Measurements from ENCODE around the gene TUBA4A. TPM values are rescaled to one million over a fixed set of nuclear protein-coding genes. Genes with fewer than 3 reads are reported as not detected.
"Not testable (repeated sequence)": the region's sequence is repeated elsewhere in the genome, so short reads cannot be mapped to it uniquely, and the experiment has no call there.

TUBA4A gene
- total RNA-seq, 1 donor from 2014 or later = 2.0 TPM

DNA sequence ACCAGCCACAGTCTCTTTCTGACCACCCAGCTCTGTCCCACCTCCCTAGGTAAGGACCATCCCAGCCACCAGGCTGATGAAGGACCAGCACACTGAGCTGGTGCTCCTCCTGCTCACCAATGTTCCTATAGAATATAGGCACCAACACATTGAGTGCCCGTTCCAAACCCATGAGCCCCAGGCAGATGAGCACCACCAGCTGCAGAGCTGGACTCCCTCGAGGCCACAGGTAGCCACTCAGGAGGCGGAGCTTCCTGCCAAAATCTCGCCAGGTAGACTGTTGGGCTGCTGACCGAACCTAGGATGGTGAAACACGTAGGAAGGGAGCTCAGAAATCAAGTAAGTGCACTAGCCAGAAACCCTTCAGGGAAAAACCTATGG lies 37.2 kb downstream of the TUBA4A start:
- FAIRE-seq (no peak), DNase-seq (ENCODE audit: low spot score in 2 of 2) (no peak)

DNA sequence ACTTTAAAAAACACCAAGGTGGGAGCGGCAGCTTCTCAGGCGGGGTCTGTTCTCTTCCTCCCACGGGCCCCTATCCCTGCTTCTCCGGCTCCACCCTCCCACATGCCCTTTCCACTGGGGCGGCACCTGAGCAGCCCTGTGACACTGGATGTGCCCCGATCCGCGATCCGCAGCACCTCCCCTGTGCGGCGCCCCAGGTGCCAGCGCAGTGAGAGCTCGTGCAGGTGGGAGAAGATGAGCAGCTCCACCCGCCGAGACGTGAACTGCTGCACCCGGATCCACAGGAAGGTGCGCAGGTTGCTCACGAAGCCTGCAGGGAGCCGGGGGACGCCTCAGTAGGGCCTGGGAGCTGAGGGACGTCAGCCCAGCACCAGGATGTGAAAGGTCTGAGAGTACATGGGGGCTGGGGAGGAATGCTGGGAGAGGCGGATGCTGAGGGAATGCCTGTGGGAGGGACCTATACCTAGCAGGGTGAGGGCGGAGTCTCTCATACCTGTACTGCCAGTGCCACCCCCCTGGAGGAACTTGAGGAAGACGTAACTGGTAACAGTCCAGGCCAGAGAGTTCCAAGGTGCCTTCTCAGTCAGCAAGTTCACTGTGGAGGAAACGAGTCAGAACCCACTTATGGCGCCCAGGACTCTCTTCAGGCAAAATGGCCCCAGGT lies 37.7 kb downstream of the TUBA4A start:
- FAIRE-seq = no peak
- no peak for DNase-seq (ENCODE audit: low spot score in 2 of 2)

DNA sequence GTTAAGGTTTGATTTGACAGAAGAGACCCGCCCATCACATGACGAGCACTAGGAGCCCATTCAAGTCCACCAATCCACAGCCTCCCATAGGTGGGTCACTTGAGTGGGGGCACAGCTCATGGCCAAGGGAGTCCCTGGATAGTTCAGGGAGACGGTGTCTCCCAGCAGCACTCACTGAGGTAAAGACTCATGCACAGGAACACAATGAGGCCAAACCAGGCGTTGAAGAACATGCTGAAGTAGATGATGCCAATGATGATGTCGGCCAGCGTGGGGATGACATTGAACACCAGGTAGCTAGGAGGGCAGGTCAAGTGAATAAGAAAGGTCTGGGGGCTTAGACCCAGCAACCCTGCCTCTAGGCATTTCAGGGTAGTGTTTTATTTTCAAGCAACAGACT lies 38.9 kb downstream of the TUBA4A start:
- DNase-seq (ENCODE audit: low spot score in 2 of 2) (no peak), FAIRE-seq (no peak)

DNA sequence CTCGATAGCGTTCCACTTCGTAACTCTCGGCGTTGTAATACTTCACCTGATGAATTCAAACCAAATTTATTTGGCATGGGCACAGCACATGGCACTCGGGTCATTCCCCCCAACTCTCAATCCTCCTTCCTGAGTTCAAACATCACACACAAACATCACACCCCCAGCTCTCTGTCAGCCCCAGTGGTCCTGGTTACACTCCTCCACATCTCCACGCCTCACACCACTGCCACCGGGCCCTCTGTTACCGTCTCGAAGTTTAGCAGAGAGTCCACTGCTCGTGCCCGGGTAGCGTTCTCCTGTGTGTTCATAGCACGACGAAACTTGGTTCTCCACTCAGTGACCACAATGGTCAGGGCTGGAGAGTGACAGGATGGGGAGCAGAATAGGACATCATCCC lies 39.6 kb downstream of the TUBA4A start:
- DNase-seq (ENCODE audit: low spot score in 2 of 2) = no peak
- FAIRE-seq = no peak

DNA sequence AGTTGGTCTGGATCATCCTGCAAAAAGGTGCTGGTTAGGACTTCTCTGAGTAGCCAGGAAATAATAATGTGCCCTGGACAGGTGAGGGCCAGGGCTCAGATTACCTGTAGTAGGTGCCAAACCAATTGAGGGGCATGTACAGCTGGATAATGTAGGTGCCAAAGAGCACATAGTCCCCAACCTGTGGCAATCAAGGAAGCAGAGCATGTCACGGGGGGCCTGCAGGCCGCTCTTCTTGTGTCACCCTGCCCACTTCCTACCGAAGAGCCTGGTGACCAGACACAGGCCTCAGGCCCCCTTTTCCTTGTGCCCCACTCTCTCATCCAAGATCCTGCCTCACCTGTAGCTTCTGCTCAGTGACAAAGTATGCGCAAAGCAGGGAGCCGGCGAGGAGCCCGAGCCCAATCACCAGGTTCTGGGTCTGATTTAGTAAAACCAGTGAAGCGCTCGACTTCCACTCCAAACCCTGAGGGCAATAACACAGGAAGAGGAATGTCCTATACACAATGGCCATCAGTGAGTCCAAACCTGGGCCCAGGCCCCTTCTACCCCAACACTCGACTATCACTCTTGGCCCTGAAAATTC lies 40.1 kb downstream of the TUBA4A start:
- no peak for FAIRE-seq
- no peak for DNase-seq (ENCODE audit: low spot score in 2 of 2)

DNA sequence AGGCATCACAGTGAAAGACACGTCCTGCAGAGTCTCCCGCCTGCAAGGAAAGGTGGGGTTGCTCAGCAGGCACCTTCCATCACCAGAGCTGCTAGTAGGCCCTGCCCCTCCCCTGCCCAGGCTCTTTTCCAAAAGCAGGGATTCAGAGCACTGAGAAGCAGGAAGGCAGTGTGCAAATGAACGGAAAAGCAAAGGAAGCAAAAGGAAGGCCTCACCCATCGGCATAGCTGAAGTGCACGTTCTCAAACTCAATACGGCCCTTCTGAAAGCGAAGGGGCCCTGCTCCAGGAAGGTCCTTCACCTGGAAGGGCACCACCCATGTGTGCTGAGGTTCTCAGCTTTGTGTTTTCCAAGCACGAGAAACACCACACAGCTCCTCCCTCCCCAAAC lies 40.7 kb downstream of the TUBA4A start:
- FAIRE-seq = no peak

DNA sequence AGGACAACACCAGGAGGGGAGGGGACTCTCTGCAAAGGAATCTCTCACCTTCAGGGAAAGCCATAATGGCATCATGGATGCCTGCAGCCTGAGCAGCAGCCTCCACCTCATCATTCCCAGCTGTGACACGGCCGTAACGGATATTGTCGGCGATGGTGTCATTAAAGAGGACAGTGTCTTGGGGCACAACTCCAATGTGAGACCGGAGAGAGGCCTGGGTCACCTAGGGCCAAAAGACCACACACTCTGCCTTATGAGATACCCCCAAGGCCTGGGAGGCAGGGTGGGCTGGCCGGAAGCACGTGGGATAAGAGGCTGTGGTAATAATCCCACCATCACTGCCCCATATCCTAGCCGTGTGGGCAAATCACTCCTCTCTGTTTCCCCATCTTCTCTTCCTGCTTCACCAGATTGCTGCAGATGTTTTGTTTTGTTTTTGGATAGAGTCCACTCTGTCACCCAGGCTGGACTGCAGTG lies 42.8 kb downstream of the TUBA4A start:
- FAIRE-seq = no peak
- DNase-seq (ENCODE audit: low spot score in 2 of 2) = no peak

More for the DNA sequence above, 40.7 kb downstream of the TUBA4A start:
- no peak for DNase-seq (ENCODE audit: low spot score in 2 of 2)

DNA sequence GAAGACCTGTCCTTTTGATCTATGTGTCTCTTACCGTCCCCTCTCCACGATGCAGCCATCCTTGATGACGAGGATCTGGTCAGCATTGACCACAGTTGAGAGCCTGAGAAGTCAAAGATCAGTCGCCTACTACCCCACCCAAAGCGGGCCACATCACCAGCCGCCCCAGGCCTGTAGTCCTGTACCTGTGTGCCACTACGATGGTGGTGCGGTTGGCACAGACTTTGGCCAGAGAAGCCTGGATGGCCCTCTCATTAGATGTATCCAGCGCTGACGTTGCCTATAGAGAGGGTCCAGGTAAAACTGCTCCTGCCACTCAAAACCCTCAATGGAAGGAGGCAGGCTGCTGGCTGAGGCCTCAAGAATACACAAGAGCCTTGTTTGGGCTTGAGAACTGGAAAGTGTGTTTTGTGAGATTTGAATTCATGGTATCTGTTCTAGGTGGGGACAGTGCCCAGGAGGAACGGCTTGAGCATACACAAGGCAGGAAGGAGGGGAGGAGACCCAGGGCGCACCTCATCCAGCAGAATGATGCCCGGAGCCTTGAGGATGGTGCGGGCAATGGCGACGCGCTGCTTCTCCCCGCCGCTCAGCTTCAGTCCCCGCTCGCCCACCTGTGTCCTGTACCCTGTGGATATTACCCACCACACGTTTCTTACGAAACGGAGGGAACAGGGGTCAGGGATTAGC lies 43.4 kb downstream of the TUBA4A start:
- no peak for FAIRE-seq
- no peak for DNase-seq (ENCODE audit: low spot score in 2 of 2)

DNA sequence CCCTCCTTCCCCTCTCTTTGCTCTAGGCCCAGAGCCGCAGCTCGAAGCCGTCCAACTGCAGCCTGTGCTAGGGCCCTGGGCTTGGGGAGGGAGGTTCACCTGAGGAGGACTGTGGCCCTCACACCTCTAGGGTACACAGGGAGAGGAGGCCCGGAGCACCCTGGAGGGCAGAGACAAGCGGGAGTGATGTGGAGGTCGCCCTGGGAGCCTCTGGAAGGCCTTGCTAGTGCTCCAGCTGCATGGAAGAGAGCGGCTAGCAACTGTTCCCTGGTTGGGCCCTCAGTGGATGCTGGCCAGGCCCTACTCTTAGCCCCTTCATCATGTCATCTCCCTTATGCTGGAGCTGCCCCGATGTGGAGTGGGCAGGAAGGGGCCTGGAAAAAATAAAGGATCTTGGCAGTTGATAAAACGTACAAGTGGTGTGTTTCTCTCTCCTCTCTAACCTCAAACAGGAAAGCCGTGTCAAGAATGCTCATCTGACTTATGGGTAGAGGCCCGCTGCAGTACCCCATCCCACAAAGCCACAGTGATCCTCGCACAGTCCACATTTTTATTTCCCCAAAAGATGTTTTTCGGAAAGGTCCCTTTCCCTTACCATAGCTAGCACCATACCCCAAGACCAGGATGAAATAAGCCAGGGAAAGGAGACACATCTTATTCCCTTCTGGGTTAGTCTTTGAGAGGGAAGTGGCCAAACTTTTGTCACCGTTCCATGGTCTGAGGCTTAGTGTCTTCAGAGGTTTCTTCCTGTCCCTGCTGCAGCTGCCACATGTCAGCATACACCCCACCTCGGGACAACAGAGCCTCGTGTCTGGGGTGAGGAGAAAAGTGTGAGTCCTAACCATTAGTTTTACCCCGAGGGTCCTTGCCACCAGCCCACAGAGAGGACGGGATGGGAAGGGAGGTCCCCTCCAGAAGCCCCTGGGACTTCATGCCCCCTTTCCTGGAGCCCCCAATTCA lies 44.2 kb downstream of the TUBA4A start:
- no peak for FAIRE-seq
- DNase-seq (ENCODE audit: low spot score in 2 of 2) = no peak

DNA sequence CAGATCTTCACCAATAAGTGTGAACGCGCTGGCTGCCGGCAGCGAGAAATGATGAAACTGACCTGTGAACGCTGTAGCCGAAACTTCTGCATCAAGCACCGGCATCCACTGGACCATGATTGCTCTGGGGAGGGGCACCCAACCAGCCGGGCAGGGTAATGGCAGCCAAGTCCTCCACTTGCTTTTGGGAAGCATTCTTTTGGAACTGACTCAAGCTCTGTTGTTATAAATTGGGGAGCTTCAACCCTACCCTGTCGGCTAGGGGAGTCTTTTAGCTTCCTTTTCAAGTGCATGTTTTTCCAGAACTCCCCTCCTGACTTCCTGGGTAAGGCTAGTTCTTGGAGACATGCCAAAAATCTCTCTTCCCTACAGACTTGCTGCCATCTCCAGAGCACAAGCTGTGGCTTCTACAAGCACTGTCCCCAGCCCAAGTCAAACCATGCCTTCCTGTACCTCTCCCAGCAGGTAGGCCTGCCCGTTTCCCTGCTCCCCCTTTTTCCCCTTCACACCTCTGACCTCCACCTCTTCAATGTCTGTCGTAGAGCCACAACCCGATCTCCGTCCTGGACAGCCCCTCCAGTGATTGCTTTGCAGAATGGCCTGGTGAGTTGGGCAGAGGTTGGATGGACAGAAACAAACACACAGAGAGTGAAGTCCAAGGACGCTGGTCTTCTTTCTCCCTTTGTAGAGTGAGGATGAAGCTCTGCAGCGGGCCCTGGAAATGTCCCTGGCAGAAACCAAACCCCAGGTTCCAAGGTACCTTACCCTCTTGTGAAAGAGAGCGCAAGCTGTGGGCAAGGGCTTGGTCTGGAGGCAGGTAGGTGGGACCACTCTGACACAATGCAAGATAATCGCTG lies 45.6 kb downstream of the TUBA4A start:
- DNase-seq (ENCODE audit: low spot score in 2 of 2) (no peak), FAIRE-seq (no peak)

DNA sequence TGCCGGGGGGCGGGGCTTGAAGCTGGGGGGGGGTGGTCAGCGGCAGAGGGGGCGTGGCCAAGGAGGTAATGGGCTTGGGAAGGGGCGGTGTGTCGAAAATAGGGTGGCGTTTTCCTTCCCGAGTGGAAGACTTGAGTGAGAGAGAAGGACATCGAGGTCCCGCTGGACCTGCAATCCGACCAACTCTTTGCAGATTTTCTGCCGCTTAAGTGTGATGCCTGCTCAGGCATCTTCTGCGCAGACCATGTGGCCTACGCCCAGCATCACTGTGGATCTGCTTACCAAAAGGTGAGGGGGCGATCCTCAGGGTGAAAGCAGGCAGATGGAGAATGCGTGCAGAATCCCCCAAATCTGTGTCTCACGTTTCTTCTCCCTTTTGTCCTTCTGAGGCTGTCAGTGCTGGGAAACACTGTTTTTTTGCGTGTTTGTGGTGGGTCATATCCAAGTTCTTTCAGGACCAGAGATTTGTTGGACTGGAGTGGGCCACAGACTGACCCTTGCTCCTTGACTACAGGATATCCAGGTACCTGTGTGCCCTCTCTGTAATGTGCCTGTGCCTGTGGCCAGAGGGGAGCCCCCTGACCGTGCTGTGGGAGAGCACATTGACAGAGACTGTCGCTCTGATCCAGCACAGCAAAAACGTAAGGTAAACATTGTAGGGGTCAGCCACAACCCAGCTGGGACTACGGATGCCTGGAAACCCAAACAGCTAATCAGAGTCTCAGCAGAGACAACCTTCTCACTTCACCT lies 46.4 kb downstream of the TUBA4A start:
- DNase-seq (ENCODE audit: low spot score in 2 of 2) = no peak
- FAIRE-seq = no peak

DNA sequence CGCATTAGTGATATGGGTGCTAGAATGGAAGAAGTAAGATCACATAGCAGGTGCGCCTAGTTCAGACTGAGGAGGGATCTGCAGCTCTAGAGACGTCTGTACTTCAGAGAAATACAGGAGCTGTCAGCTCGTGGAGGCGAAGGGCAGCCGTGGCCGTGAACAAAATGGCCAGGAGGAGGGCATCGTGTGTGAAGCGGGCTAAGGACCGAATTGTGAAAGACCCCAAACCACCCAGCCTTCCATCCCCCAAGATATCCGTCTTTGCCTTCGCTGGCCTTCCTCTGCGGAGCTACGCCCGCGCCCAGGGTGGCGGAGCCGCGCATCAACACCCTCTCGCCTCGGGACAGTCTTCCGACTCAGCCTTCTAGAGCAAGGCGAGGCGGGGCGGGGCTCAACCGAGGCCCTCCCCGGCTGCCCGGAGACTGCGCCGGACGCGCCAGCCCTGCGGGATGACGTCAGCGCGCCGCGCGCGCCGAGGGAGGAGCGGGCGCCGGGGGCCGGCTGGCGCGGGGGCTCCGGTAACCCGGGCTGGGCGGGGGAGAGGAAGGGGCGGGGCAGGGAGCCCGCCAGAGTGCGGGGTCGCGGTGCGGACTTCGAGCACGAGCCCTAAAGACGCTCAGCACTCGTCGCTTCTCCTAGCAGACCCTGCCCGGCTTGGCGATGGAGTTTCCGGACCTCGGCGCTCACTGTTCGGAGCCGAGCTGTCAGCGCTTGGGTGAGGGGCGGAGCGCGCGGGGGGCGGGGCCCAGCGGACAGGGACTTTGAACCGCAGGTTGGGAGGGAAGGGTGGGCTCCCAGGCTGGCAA lies 47.2 kb downstream of the TUBA4A start, which contains the start of gene ZFAND2B:
Gene ZFAND2B (plus strand): TSS at position 455 of the 806 bp plus-strand sequence. CDS start 206 bp downstream, at position 661.
- no peak for FAIRE-seq
- DNase-seq (ENCODE audit: low spot score in 2 of 2) = peak; percentile 99

DNA sequence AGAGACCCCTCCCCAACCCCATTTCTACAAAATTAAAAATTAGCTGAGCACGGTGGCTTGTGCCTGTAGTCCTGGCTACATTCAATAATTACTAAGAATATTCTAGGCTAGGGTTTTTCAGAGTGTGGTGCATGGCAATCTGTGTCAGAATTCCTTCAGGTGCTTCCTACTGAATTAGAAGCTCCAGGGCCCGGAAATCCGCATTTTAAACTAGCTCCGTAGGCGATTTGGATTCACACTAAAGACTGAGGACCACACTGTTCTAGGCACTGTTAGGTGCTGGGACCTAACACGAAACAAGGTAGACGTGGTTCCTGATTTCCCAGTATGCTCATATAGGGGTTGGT lies 47.8 kb downstream of the TUBA4A start:
- DNase-seq (ENCODE audit: low spot score in 2 of 2) (no peak), FAIRE-seq (no peak)

DNA sequence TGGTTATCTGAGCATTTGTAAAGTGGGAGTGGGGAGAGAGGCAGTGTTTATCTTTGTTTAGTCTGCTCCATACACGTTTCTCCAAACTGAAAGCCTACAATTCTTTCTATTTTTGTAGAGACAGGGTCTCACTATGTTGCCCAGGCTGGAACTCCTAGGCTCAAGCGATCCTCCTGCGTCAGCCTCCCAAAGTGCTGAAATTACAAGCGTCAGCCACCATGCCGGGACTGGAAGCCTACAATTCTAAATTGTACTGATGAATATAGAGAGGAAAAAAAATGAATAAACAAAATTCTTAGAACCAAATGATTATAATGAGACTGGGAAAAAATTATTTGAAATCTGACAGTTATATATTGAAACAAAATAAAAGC lies 48.6 kb downstream of the TUBA4A start:
- DNase-seq (ENCODE audit: low spot score in 2 of 2) = no peak
- FAIRE-seq = no peak

DNA sequence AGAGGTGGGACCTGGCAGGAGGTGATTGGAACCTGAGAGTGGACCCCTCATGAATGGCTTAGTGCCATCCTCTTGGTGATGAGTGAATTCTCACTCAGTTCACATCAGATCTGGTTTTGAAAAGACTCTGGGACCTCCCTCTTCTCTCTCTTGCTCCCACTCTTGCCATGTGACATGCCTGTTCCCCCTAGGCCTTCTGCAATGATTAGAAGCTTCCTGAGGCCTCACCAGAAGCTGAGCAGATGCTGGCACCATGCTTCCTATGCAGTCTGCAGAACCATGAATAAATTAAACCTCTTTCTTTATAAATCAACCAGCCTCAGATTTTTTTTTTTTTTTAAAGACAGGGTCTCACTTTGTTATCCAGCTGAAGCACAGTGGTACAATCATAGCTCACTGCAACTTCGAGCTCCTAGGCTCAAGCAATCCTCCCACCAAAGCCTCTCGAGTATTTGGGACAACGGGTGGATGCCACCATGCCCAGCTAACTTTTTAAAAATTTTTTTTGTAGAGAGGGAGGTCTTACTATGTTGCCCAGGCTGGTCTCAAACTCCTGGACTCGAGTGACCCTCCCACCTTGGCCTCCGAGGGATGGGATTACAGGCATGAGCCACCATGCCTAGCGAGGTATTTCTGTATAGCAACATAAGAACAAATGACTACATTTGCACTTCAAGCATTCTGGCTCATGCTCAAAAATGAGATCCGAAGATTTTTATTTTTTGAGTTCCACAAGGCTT lies 49.1 kb downstream of the TUBA4A start:
- DNase-seq (ENCODE audit: low spot score in 2 of 2) (no peak), FAIRE-seq (no peak)

DNA sequence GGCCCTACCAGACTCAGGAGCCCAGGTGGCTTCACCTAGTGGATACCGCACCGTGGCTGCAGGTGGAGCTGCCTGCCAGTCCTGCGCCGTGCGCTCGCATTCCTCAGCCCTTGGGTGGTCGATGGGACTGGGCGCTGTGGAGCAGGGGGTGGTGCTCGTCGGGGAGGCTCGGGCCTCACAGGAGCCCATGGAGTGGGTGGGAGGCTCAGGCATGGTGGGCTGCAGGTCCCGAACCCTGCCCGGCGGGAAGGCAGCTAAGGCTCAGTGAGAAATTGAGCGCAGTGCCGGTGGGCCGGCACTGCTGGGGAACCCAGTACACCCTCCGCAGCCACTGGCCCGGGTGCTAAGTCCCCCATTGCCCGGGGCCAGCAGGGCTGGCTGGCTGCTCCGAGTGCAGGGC lies 52.4 kb downstream of the TUBA4A start:
- not testable (repeated sequence) for FAIRE-seq; DNase-seq (ENCODE audit: low spot score in 2 of 2)

DNA sequence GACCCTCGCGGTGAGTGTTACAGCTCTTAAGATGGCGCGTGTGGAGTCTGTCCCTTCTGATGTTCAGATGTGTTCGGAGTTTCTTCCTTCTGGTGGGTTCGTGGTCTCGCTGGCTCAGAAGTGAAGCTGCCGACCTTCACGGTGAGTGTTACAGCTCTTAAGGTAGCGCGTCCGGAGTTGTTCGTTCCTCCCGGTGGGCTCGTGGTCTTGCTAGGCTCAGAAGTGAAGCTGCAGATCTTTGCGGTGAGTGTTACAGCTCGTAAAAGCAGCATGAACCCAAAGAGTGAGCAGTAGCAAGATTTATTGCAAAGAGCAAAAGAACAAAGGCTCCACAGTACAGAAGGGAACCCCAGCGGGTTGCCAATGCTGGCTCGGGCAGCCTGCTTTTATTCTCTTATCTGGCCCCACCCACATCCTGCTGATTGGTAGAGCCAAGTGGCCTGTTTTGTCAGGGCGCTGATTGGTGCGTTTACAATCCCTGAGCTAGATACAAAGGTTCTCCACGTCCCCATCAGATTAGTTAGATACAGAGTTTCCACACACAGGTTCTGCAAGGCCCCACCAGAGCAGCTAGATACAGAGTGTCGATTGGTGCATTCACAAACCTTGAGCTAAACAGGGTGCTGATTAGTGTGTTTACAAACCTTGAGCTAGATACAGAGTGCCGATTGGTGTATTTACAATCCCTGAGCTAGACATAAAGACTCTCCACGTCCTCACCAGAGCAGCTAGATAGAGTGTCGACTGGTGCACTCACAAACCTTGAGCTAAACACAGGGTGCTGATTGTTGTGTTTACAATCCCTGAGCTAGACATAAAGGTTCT lies 53.0 kb downstream of the TUBA4A start:
- FAIRE-seq; DNase-seq (ENCODE audit: low spot score in 2 of 2): not testable (repeated sequence)

All from frontal cortex (tissue), 4 donors.